Effector CD4-positive, alpha-beta T cell (primary cell): ENCODE results near the gene ASPHD1. TPM values are rescaled to one million over a fixed set of nuclear protein-coding genes. Genes with fewer than 3 reads are reported as not detected.
"Not testable (repeated sequence)": the region's sequence is repeated elsewhere in the genome, so short reads cannot be mapped to it uniquely, and the experiment has no call there.

Source experiments
- DNase-seq: peaks from one replicate; pipeline ENCODE4 v3.0.0-alpha.2; 2020
- total RNA-seq: gene quantifications from one replicate; lab custom pipeline; 2026; lab: John Stamatoyannopoulos, UW

The ASPHD1 gene, protein sequence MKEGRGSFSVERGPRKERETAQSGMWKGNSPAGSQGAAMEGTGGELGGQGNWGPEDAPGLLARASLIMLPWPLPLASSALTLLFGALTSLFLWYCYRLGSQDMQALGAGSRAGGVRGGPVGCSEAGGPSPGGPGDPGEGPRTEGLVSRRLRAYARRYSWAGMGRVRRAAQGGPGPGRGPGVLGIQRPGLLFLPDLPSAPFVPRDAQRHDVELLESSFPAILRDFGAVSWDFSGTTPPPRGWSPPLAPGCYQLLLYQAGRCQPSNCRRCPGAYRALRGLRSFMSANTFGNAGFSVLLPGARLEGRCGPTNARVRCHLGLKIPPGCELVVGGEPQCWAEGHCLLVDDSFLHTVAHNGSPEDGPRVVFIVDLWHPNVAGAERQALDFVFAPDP
- total RNA-seq, result not detected

DNA sequence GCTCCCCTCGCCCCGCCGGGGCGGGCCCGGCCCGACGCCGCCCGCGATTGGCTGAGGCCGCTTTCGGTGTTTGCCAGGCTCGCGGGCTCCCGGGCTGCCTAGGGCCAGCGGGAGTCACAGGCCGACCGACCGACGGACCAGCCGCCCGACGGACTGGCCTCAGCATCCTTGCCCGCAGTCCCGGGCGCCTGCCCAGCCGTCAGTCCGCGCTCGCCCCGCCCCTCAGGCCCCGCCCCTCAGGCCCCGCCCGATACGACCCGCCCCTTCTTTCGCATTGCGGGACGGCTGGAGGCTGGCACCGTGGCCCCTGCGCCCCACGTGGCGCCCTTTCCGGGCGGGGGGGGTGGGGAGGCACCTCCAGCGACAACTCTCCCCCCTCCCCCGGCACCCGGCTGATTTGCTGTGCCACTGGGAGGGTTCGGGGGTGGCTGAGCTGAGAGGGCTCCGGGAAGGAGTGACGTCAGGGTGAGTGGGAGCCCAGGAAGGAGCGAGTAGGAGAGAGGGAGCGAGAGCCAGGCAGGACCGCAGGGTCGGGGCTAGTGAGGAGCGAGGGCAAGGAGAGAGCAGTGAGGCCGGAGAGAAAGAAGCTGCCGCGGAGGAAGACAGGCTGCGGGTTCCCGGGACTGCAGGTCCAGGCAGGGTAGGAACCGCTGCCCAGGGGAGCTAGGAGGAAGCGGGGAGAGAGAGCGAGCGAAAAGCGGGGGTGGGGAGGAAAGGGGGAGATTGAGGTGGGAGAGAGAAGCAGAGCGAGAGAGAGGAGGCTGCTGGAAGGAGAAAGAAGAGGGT lies at the start of gene ASPHD1:
TSS of gene ASPHD1 (plus strand) at position 387 of the 786 bp plus-strand sequence. CDS start 484 bp downstream, outside the sequence.
- peak; percentile 74 for DNase-seq

DNA sequence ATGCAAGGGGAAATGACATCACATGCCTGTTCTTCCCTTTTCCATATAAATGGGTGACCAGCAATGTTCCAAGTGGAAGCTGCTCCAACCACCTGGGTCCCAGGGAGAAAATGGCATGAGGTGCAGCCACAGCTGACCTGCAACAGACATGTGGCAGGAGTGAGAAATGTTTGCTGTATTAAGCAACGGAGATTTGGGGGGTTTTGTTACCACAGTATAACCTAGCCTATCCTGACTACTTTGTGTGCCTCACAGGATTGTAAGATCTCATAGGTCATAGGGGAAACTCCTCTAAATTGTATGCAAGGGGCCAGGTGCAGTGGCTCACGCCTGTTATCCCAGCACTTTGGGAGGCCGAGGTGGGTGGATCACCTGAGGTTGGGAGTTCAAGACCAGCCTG lies 49.3 kb upstream of the ASPHD1 start:
- DNase-seq, result no peak

DNA sequence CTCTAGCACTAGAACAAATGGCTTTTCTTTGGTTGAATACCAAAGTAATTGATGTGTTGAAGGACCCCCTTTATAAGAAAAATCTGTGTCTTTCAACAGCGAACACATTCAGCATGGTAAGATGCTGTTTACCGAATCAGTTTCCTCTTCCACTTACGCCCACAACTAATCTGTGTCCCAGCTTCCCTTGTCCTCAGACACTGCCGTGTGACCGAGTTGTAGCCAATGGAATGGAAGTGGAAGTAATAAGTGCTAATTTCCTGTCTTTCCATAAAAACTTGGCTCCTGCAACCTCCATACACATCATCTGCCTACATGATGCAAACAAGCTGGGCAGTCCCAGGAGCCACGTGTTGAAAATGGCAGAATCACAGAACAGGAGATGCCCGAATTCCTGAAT lies 47.6 kb upstream of the ASPHD1 start:
- no peak for DNase-seq

DNA sequence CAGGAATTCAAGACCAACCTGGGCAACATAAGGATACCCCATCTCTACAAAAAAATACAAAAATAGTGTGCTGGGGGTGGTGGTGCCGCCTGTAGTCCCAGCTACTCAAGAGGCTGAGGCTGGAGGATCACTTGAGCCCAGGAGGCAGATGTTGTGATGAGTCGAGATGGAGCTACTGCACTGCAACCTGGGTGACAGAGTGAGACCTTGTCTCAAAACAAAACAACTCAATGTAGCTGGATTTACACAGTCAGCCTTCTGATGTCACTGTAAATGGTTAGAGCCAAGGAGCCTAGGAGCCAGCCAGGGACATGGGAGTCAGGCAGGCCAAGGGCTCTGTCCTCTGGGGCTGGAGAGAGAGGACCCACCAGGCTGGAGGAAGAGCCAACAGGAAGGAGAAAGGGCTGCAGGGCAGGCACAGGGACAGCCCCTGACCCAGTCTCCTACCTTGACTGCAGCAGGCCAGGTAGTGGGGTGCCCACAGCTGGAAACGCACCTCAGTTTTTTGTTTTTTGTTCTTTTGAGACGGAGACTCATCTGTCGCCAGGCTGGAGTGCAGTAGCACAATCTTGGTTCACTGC lies 45.7 kb upstream of the ASPHD1 start:
- DNase-seq, result no peak

DNA sequence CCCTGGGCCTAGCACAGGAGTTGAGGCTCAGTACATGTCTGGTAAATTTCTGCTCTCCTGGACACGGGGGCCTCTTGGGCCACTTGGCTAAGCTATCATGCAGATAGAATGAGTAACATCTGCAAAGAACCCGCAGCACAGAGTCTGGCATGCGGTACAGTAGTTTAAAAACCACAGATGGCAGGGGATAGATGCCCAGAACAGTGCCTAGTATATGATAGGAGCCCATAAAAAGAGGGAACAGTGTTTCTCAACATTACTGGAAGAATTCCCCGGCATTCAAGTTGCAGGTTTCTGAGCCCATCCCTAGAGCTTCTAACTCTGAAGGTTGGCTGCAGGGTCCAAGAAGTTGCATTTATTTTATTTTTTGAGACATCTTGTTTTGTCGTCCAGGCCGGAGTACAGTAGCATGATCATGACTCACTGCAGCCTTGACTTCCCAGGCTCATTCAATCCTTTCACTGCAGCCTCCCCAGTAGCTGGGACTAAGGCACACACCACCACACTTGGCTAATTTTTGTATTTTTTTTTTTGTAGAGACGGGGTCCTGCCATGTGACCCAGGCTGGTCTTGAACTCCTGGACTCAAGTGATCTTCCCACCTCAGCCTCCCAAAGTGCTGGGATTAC lies 43.0 kb upstream of the ASPHD1 start:
- no peak for DNase-seq

DNA sequence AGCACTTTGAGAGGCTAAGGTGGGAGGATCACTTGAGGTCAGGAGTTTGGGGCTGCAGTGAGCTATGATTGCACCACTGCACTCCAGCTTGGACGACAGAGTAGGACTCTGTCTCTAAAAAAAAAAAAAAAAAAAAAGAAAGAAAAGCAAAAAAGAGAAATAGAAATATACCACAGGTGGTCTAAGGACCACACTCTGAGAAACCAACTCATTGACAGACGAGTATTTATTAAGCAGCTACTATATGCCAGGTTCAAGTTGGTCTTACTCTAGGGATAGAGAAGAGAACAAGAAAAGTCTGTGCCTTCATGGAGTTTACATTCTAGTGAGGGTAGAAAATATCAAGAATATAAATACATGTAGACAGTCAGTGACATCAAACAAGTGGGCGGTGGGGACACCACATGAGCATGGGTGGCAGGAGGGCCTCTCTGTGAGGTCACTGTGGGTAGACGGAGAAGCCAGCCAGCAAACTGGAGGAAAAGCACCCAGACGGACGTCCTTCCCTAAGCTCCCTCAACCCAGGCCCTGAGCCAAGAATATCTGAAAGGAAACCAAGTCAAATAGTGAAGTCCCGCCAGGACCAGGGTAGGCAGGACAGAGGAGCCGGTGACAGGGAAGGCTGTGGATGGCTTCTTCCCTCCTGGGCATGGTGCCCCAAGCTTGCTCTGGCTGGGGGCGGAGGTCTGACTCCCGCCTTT lies 42.0 kb upstream of the ASPHD1 start:
- DNase-seq, result no peak

DNA sequence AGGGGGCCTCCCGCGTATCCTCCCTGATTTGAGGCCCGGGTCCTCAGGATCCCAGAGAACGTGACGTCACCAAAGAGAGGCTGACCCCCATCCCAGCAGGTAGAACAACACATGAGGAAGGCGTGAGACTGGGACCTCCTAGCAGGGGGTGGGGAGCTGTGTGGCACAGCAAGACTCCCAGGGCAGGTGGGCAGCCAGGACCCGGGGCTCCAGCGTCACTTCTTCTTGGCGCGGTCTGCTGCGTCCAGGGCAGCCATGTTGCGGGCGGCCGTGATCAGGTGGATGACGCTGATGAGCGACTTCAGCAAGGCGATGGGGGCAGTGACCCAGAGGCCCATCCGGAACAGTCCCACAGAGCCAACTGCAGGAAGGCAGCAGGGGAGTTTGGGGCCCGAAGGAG lies 41.3 kb upstream of the ASPHD1 start:
- no peak for DNase-seq

DNA sequence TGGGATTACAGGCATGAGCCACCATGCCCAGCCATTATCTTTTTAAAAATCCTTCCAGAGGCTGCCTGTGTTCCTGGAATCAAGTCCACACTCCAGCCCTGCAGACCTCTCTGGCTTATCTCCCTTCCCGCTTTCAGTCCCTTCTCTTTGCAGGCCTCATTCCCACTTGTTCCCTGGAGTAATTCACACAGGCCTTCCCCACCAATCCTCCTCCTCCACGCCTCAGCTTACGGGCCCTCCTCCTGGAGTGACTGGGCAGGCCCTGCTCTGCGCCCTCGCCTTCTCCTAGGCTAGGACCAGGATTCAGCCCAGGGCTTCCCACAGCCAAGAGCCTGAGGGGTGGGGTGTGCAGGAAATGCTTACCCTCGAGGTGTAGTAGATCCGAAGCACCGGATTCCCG lies 40.1 kb upstream of the ASPHD1 start:
- DNase-seq, result no peak

DNA sequence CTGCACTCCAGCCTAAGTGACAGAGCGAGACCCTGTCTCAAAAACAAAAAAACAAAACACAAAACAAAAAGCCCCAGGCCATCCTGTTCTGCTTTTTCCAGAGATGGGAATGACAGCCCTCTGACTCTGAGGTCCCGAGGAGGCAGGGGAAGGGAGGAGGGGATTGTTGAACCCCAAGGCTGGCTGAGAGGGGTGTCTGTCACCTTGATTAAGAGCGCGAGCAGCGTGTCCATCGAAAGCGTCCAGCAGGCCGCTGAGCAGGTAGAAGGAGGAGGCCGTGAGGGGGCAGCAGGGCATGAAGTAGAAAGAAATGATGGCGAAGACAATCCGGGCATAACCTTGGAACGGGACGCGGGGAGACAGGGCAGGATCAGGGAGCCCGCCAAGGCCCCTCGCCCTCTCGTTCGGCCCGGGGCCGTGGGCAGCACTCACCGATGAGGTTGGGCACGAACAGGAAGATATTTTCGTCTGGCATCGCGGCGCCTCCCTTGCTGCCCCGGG lies 37.9 kb upstream of the ASPHD1 start:
- DNase-seq, result no peak

DNA sequence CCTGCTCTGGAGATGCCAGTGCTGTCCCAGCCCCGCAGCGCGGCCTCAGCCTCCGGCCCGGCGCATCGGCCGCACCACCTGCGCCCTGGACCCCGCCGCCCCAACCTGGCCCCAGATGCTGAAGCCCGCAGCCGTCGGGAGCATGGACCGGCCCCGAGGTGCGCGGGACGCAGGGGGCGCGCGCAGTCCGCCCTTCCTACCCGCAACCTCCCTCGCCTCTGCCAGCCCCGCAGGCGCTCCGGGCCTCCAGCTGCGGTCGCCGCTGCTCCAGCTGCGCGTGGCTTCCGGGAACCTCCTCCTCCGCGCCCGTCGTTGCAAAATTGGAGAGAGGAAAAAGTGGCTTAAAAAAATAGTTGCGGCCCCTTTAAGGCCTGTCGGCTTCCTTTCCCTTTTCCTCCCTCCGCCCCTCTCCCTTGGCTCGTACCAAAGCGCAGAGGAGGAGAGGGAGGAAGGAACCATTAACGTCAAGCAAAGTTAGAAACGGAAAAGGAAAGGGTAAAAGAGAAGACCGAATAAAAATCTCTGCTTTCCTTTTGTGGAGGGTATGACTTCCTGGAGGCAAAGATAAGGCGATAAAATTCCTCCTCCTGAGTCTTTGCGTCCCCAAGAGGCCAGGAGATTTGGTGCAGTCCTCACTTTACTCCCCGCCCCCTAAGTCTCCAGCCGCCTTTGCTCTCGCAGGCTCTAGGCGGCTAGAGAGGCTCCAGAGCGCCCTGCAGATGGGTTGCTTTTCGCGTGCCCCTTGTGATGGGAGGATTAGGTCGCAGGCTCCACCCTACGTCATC lies 37.2 kb upstream of the ASPHD1 start, which contains the start of gene CDIPT:
TSS of gene CDIPT (minus strand) at position 343 of the 785 bp plus-strand sequence. CDS start 369 bp downstream, outside the sequence.
- peak; percentile 91 for DNase-seq

DNA sequence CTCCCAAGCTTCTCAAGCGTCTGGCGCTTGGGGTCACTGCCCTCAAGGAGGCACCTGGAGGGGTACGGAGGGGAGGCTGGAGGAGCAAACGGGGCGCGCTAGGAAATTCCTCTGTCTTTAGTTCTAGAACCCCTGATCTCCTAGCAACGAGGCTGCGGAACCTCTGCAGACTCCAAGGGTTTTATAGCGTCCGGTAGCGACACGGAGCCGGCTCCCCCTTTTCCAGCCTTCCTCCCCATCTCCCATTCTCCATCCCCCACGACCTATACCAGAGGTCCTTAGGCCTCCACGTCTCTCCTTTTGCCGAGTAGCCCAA lies 36.7 kb upstream of the ASPHD1 start:
- DNase-seq, result no peak

DNA sequence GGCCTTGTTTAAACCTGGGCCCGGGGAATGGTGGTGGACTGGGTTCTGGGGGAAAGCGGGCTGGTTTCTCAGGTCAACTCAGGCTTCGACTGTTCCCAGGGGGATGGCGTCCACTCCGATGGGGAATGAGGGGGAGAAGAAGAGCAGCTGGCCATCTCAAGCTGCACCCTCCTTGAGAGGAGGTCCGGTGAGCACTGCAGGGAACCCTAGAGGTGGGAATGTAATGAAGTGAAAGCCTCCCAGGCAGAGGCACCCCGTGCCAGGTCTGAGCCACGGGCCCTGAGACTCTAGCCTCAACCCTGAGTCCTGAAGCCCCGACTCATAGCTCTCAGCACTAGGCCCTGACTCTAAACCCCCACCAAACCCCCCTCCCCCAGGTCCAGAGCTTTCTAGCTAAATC lies 36.1 kb upstream of the ASPHD1 start:
- no peak for DNase-seq

DNA sequence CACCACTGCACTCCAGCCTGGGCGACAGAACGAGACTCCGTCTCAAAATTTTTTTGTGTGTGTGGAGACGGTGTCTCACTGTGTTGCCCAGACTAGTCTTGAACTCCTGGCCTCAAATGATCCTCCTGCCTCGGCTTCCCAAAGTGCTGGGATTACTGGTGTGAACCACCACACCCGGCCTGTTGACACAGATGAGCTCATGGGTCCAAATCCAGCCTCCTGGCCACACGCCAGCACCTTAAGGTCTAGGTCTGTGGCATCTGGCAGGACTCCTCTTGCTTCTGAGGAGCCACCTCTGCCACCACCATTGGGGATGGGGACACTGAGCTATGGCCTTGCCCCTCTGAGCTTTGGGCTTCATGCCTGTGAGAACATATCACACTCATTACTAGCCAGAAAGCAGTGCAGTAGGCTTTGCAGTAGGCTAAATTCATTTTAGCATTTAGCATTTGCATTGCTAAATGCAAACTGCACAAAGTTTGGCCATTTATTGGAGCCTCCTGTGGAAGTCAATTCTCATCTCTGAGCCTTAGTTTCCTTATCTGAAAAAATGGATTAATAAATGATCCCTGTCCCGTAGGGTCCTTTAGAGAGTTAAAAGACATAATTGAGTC lies 31.8 kb upstream of the ASPHD1 start:
- no peak for DNase-seq

DNA sequence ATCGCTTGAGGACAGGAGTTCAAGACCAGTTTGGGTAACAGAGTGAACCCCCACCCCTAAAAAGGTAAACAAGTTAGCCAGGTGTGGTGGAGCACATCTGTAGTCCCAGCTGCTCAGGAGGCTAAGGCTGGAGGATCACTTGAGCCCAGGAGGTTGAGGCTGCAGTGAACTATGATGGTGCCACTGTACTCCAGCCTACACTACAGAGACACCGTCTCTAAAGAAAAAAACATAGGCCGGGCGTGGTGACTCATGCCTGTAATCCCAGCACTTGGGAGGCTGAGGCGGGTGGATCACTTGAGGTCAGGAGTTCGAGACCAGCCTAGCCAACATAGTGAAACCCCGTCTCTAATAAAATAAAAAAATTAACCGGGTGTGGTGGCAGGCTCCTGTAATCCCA lies 31.2 kb upstream of the ASPHD1 start:
- not testable (repeated sequence) for DNase-seq

DNA sequence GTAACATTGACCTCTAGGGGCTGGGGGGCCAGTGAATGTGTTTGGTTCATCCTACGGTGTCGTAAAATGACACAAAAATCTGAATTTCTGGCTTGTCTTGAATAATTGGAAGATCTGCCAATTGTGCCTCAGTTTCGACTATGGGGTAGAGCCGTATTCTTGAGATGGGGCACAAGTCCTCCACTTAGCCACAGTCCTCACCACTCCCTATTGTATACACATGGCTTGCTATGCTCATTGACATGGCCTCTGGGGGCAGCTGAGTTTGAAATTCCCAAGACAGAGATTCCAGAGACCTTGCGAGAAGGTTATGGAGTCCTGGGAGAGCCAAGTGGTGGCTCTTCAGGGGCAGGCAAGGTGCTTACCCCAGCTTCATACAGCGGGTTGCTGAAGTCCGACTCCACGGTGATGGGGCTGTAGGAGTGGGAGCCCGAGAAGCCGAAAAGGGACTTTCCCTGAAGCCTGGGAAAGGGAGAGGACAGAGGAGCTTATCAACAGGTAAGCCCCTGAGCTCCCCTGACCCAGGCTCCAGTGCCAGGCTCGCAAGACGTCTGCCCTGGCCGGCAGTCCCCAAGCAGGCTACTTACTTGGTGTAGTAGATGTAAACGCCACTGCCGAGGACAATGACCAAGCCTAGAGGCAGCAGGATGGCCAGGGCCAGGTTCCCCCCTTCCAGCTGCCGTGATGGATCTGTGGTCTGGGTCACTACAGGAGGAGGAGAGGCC lies 28.3 kb upstream of the ASPHD1 start:
- DNase-seq, result no peak

DNA sequence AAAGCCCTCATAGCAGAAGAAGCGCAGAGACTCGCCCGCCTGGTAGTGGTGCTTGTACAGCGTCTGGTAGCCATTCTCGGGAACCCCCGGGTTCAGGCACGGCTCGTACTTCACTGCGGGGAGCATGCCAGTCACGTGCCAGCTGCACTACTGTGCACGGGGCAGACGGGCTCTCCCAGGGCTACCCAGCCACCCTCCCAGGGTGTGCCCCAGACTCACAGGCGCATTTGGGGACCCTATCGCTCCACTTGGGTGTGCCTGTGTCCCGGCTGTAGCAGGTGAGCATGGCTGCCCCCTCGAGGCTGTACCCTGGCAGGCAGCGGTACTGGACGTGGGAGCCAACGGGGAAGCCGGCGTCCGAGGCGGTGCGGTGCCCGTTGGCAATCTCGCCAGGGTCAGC lies 27.0 kb upstream of the ASPHD1 start:
- DNase-seq, result no peak

DNA sequence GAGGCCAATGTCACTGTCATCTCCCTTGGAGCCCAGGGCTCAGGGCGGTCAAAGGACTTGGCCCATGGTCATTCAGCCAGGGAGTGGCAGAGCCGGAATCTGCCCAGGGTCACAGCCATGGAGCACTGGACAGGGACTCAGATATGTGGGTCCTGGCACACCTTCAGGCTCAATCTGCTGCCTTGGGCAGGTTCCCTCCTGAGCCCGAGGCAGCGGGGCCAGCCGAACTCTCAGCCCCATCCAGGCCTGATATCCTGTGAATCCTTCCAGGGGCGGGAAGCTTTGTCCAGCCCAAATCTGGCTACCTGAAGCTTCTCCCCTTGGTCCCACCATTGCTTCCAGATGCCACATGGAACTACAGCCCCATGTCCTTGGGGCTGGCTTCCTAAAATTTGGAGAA lies 25.1 kb upstream of the ASPHD1 start:
- no peak for DNase-seq

DNA sequence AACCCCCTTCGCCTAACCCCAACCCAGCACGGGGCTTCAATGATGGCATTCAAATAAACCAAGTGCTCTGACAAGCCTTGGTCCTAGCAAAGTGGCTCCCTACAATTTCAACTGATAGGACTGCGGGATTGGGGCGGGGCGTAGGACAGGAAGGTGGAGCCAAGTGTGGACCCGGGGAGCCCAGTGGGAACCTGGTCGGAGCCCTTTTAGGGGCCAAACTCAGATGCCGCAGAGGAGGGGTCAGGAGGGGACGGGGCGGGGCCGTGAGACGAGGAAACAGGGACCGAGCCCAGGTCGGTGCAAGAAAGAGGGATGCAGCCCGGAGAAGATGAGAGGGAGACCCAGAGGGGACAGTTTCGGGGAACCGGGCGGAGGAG lies 24.1 kb upstream of the ASPHD1 start:
- no peak for DNase-seq

DNA sequence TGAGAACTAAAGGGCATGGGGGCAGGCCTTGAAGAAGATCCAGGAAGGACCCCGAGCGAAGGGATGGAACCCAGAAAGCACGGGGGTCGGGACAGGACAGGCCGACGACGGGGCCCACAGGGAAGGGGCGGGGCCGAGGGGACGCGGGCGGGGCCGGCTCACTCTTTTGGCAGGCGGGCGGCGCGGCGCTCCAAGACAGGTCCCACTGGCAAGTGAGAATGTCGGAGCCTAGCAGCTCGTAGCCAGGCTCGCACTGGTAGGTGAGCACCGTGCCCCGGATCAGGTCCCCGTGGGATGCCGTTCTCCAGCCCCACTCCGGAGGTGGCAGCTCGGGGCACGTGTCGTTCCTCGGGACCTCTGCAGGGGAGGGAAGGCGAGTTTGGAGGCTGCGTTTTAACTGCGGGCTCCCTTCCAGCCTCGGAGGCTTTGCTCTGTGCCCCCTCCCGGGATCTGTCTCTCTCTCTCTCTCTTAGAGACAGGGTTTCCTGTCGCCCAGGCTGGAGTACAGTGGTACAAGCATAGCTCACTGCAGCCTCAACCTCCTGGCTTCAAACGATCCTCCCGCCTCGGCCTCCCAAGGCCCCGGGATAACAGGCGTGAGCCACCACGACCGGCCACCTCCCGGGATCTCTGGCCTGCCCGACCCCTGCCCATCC lies 23.6 kb upstream of the ASPHD1 start:
- peak; percentile 38 for DNase-seq
